Endometrial microvascular endothelial cells (primary cell): ENCODE data around the gene NCBP3. TPM values are rescaled to one million over a fixed set of nuclear protein-coding genes. Genes with fewer than 3 reads are reported as not detected.
"Not testable (repeated sequence)": the region's sequence is repeated elsewhere in the genome, so short reads cannot be mapped to it uniquely, and the experiment has no call there.

Experiments used
- in situ Hi-C: cut with HindIII; loops from 2 replicates; pipeline ENCODE4 v1.10.0; 2017; ENCODE audit warnings: low sequenced_read_pairs, low pct_unique_long_range_greater_than_20kb; ENCODE audit errors: inconsistent ontology term
- total RNA-seq: library from RNA; depleted of rRNA; stranded (reverse); fragments of >200 nt; gene quantifications from one replicate; pipeline ENCODE4 v1.2.3, GENCODE V29; 2015; ENCODE audit errors: inconsistent ontology term

The NCBP3 gene
- total RNA-seq, 1 donor from 2014 or later, result 29.1 TPM

- in situ Hi-C loops, result no loop called here
These were observed 47.5 kb downstream of the NCBP3 start for GRCh38 chr17:3798273-3799180.

GRCh38 chr17:3796822-3797170 is 49.2 kb downstream of the NCBP3 start:
- in situ Hi-C loops, result no loop called here

GRCh38 chr17:3796110-3796821 is 49.8 kb downstream of the NCBP3 start:
- in situ Hi-C loops, result no loop called here

- in situ Hi-C loops, result no loop called here
These were observed 50.5 kb downstream of the NCBP3 start for GRCh38 chr17:3795390-3796102.

- in situ Hi-C loops, result no loop called here
These were observed 51.3 kb downstream of the NCBP3 start for GRCh38 chr17:3794557-3795389.

GRCh38 chr17:3794152-3794551 is 51.9 kb downstream of the NCBP3 start:
- in situ Hi-C loops, result not testable (repeated sequence)

- in situ Hi-C loops, result not testable (repeated sequence)
These were observed 52.8 kb downstream of the NCBP3 start for GRCh38 chr17:3793258-3793657.

- in situ Hi-C loops, result no loop called here
These were observed 53.6 kb downstream of the NCBP3 start for GRCh38 chr17:3792481-3792880.

- in situ Hi-C loops, result no loop called here
These were observed 57.8 kb downstream of the NCBP3 start for GRCh38 chr17:3788200-3788599.

GRCh38 chr17:3785323-3785722 is 60.7 kb downstream of the NCBP3 start:
- in situ Hi-C loops, result not testable (repeated sequence)

- in situ Hi-C loops, result no loop called here
These were observed 63.3 kb downstream of the NCBP3 start for GRCh38 chr17:3782751-3783150.

- in situ Hi-C loops, result no loop called here
These were observed 65.1 kb downstream of the NCBP3 start for GRCh38 chr17:3780986-3781385.

- in situ Hi-C loops, result no loop called here
These were observed 68.5 kb downstream of the NCBP3 start for GRCh38 chr17:3777366-3778120.

GRCh38 chr17:3773966-3774365 is 72.1 kb downstream of the NCBP3 start:
- in situ Hi-C loops, result no loop called here

- in situ Hi-C loops, result no loop called here
These were observed 72.5 kb downstream of the NCBP3 start for GRCh38 chr17:3773511-3773910.

GRCh38 chr17:3772764-3773163 is 73.3 kb downstream of the NCBP3 start:
- in situ Hi-C loops, result no loop called here

- in situ Hi-C loops, result no loop called here
These were observed 74.9 kb downstream of the NCBP3 start for GRCh38 chr17:3771140-3771539.

GRCh38 chr17:3770466-3770865 is 75.6 kb downstream of the NCBP3 start:
- in situ Hi-C loops, result no loop called here
